ENCODE measurements around the gene RNF187. TPM values are rescaled to one million over a fixed set of nuclear protein-coding genes. Genes with fewer than 3 reads are reported as not detected.

RNF187 gene
- total RNA-seq, 1 donor from 2014 or later: 79.8 TPM

DNA sequence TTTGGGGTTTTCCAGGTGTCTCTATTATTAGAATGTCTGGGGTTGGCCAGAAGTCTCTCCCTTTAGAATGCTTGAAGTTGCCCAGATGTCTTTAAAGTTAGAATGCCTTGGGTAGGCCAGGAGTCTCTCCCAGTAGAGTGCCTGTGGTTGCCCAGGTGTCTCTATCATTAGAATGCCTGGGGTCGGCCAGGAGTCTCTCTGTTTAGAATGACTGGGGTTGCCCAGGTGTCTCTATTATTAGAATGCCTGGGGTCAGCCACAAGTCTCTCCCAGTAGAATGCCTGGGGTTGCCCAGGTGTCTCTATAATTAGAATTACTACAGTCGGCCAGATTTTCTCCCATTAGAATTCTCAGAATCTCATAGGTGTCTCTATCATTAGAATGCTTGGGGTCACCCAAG, 55.2 kb downstream of the RNF187 start:
- intact Hi-C loops (cut with DNase I): no loop called here
- TF ChIP-seq, protein P1, sequence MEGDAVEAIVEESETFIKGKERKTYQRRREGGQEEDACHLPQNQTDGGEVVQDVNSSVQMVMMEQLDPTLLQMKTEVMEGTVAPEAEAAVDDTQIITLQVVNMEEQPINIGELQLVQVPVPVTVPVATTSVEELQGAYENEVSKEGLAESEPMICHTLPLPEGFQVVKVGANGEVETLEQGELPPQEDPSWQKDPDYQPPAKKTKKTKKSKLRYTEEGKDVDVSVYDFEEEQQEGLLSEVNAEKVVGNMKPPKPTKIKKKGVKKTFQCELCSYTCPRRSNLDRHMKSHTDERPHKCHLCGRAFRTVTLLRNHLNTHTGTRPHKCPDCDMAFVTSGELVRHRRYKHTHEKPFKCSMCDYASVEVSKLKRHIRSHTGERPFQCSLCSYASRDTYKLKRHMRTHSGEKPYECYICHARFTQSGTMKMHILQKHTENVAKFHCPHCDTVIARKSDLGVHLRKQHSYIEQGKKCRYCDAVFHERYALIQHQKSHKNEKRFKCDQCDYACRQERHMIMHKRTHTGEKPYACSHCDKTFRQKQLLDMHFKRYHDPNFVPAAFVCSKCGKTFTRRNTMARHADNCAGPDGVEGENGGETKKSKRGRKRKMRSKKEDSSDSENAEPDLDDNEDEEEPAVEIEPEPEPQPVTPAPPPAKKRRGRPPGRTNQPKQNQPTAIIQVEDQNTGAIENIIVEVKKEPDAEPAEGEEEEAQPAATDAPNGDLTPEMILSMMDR (IDR thresholded peaks at IDR 0.05): no peak
- DNase-seq (no peak), ATAC-seq (no peak)
- H3K27me3 ChIP-seq (ENCODE audit: low read depth): no peaks in the 10 kb centered on the region
- H3K9me3 ChIP-seq: no peaks in the 10 kb centered on the region
- H3K4me3 ChIP-seq: no peak overlapping the region
- no peaks in the 10 kb centered on the region for H3K36me3 ChIP-seq
- H3K4me1 ChIP-seq: no peaks in the 10 kb centered on the region
- no peak overlapping the region for H3K27ac ChIP-seq

DNA sequence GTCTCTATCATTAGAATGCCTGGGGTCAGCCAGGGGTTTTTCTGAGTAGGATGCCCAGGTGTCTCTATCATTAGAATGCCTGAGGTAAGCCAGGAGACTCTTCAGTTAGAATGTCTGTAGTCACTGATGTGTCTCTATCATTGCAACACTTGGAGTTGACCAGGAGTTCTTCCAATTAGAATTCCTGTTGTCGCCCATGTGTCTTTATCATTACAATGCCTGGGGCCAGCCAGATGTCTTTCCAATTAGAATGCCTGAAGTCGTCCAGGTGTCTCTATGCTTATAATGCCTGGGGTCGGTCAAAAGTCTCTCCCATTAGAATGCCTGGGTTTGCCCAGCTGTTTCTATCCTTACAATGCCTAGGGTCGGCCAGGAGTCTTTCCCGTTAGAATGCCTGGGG, 55.8 kb downstream of the RNF187 start:
- H3K36me3 ChIP-seq: no peaks in the 10 kb centered on the region
- no peak overlapping the region for H3K4me3 ChIP-seq
- no peak for DNase-seq
- no peaks in the 10 kb centered on the region for H3K27me3 ChIP-seq (ENCODE audit: low read depth)
- no peak for ATAC-seq
- H3K27ac ChIP-seq: no peak overlapping the region
- H3K9me3 ChIP-seq: no peaks in the 10 kb centered on the region
- intact Hi-C loops (cut with DNase I): no loop called here
- TF ChIP-seq, protein P1 (IDR thresholded peaks at IDR 0.05): no peak
- no peaks in the 10 kb centered on the region for H3K4me1 ChIP-seq

DNA sequence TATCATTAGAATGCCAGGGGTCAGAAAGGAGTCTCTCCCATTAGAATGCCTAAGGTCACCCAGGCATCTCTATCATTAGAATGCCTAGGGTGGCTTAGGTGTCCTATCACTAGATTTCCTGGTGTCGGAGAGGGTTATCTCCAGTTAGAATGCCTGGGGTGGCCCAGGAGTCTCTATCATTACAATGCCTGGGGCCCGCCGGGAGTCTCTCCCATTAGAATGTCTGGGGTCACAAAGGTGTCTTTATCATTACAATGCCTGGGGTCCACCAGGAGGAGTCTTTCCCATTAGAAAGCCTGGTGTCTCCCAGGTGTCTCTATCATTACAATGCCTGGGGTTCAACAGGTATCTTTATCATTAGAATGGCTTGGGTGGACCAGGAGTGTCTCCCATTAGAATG, 56.2 kb downstream of the RNF187 start:
- TF ChIP-seq, protein P1 (IDR thresholded peaks at IDR 0.05): no peak
- ATAC-seq: no peak
- Histone ChIP-seq H3K36me3 (no peaks in the 10 kb centered on the region), H3K27ac (no peak overlapping the region), H3K4me3 (no peak overlapping the region), H3K27me3 (ENCODE audit: low read depth) (no peaks in the 10 kb centered on the region), H3K4me1 (no peaks in the 10 kb centered on the region), H3K9me3 (no peaks in the 10 kb centered on the region)
- intact Hi-C loops (cut with DNase I): no loop called here
- no peak for DNase-seq

DNA sequence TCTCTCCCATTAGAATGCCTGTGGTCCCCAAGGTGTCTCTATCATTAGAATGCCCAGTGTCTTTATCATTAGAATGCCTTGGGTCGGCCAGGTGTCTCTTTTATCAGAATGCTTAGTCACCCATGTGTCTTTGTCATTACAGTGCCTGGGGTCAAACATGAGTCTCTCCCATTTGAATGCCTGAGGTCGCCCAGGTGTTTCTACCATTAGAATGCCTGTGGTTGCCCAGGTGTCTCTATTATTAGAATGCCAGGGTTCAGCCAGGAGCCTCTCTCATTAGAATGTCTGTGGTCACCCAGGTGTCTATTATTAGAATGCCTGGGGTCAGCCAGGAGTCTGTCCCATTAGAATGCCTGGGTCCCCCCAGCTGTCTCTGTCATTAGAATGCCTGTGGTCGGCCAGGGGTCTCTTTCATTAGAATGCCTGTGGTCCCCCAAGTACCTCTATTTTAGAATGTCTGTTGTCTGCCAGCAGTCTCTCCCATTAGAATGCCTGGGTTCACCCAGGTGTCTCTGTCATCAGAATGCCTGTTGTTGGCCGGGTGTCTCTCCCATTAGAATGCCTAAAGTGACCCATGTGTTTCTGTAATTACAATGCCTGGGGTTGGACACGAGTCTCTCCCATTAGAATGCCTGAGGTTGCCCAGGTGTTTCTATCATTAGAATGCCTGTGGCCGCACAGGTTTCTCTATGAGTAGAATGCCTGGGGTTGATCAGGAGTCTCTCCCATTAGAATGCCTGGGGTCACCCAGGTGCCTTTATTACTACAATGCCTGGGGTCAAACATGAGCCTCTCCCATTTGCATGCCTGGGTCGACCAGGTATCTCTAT, 57.1 kb downstream of the RNF187 start:
- intact Hi-C loops (cut with DNase I): no loop called here
- ATAC-seq (no peak), DNase-seq (no peak)
- H3K9me3 ChIP-seq: no peaks in the 10 kb centered on the region
- H3K4me1 ChIP-seq: no peaks in the 10 kb centered on the region
- no peak overlapping the region for H3K4me3 ChIP-seq
- TF ChIP-seq, protein P1 (IDR thresholded peaks at IDR 0.05): no peak
- no peaks in the 10 kb centered on the region for H3K27me3 ChIP-seq (ENCODE audit: low read depth)
- H3K36me3 ChIP-seq: no peaks in the 10 kb centered on the region
- no peak overlapping the region for H3K27ac ChIP-seq

DNA sequence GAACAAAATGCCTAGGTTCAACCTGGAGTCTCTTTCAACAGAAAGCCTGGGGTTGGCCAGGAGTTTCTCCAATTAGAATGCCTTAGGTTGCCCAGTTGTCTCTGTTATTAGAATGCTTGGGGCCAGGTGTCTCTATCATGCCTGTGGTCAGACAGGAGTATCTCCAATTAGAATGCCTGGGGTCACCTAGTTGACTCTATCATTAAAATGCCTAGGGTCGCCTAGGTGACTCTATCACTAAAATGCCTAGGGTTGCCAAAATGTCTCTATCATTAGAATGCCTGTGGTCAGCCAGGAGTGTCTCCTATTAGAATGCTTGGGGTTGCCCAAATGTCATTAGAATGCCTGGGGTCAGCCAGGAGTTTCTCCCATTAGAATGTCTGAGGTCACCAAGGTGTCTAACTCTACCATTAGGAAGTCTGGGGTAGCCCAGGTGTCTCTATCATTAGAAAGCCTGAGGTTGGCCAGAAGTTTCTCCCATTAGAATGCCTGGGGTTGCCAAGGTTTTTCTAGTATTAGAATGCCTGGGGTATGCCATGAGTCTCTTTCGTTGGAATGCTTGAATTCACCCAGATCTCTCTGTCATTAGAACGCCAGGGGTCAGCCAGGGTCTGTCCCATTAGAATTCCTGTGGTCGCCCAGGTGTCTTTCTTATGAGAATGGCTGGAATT, 57.9 kb downstream of the RNF187 start:
- Histone ChIP-seq H3K9me3 (no peaks in the 10 kb centered on the region), H3K27ac (no peak overlapping the region), H3K4me3 (no peak overlapping the region), H3K36me3 (no peaks in the 10 kb centered on the region), H3K4me1 (no peaks in the 10 kb centered on the region), H3K27me3 (ENCODE audit: low read depth) (no peaks in the 10 kb centered on the region)
- DNase-seq (no peak), ATAC-seq (no peak)
- TF ChIP-seq, protein P1 (IDR thresholded peaks at IDR 0.05): no peak
- intact Hi-C loops (cut with DNase I): no loop called here

Small RNA genes lying within 50 kb of the gene (microRNA-seq; reads per million reads assigned to microRNA genes)
- not detected for gene MIR4666A (ENCODE audit: borderline number of aligned reads)

Other genes with a start within 250 kb of the RNF187 start
- 26.2 TPM for gene TRIM11, start 80.5 kb upstream of the RNF187 start, total RNA-seq
- gene TRIM17, start 70.5 kb upstream of the RNF187 start, total RNA-seq: 2.6 TPM
- 22.9 TPM for gene RHOU, start 248.1 kb downstream of the RNF187 start, total RNA-seq